HCT116 (cell line): ENCODE measurements around the gene DNTT.

Experiments used
- CBX3 ChIP-seq: IDR thresholded peaks from 2 replicates; pipeline ENCODE4 v1.6.1; 2012; ENCODE audit warnings: low read depth
- EZH2 ChIP-seq: fragments of 200-600 bp; sonication (generic); IDR thresholded peaks from 2 replicates; pipeline ENCODE4 v1.6.1; 2017; ENCODE audit warnings: antibody characterized with exemption, mixed run types
- EZH2phosphoT487 ChIP-seq: fragments of 200-600 bp; IDR thresholded peaks from 2 replicates; pipeline ENCODE4 v1.6.1; 2018; ENCODE audit warnings: antibody characterized with exemption, borderline replicate concordance
- POLR2A ChIP-seq: IDR thresholded peaks from 2 replicates; pipeline ENCODE4 v1.7.0; 2011; ENCODE audit warnings: borderline replicate concordance; ENCODE audit not compliant: insufficient read depth, insufficient read length; ENCODE audit errors: extremely low read depth
- YY1 ChIP-seq: IDR thresholded peaks from 2 replicates; pipeline ENCODE4 v1.6.1; 2011; ENCODE audit warnings: low read length, low read depth, moderate library complexity, mild to moderate bottlenecking; ENCODE audit not compliant: insufficient replicate concordance; ENCODE audit errors: extremely low read depth
- TF ChIP-seq, protein P1 (sequence below), 3 experiments: fragments of 200-600 bp in 1 of 3; sonication (generic) in 1 of 3; IDR thresholded peaks in 2 of 3; conservative IDR thresholded peaks in 1 of 3; 2 replicates each; pipeline ENCODE4 v1.5.1; 2012 to 2017; ENCODE audit warnings: low read depth in 2 of 3, low read length in 2 of 3, antibody characterized with exemption in 1 of 3, borderline replicate concordance in 1 of 3, control low read depth in 1 of 3, mild to moderate bottlenecking in 1 of 3, mixed read lengths in 1 of 3, mixed run types in 1 of 3, moderate library complexity in 1 of 3; ENCODE audit not compliant: insufficient read depth in 1 of 3

DNA sequence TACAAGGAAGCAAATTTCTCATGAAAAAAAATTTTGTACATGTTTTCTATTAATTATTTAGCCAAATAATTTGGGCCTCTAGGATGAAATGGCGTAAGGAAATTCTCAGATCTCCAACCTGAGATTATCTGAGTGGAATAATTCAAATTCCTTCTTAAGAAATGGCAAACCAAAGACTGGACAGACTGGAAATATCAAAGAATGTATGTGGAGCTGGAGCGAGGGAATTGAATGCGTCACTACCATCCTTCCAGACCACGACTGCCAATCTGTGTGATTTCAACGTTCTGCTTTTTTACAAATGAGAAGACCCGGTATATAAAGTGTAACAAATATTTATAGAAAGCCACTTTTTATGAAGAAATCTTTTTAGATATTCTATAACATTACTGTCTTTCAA is 20.5 kb upstream of the DNTT start:
- TF ChIP-seq EZH2 (no peak), CBX3 (no peak), YY1 (no peak), EZH2phosphoT487 (no peak), POLR2A (no peak)
- TF ChIP-seq, protein P1, sequence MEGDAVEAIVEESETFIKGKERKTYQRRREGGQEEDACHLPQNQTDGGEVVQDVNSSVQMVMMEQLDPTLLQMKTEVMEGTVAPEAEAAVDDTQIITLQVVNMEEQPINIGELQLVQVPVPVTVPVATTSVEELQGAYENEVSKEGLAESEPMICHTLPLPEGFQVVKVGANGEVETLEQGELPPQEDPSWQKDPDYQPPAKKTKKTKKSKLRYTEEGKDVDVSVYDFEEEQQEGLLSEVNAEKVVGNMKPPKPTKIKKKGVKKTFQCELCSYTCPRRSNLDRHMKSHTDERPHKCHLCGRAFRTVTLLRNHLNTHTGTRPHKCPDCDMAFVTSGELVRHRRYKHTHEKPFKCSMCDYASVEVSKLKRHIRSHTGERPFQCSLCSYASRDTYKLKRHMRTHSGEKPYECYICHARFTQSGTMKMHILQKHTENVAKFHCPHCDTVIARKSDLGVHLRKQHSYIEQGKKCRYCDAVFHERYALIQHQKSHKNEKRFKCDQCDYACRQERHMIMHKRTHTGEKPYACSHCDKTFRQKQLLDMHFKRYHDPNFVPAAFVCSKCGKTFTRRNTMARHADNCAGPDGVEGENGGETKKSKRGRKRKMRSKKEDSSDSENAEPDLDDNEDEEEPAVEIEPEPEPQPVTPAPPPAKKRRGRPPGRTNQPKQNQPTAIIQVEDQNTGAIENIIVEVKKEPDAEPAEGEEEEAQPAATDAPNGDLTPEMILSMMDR (IDR thresholded peaks at IDR 0.05 in 2 of 3, conservative IDR thresholded peaks at IDR 0.05 in 1 of 3; ENCODE audit: borderline replicate concordance in 1 of 3, insufficient read depth in 1 of 3, low read depth in 2 of 3, low read length in 2 of 3): no peak
